ENCODE data around the gene COX17. TPM values are rescaled to one million over a fixed set of nuclear protein-coding genes. Genes with fewer than 3 reads are reported as not detected.

Gene COX17
- total RNA-seq, 1 donor from 2014 or later: 62.2 TPM

- H3K4me3 Mint-ChIP-seq: no peak overlapping the region
- H3K27ac Mint-ChIP-seq: no peak overlapping the region
- peaks cover 5% of the 10 kb centered on the region for H3K27me3 Mint-ChIP-seq (ENCODE audit: insufficient read depth)
- no peaks in the 10 kb centered on the region for H3K9me3 Mint-ChIP-seq
- no peaks in the 10 kb centered on the region for H3K36me3 Mint-ChIP-seq (ENCODE audit: low read depth)
- H3K4me1 Mint-ChIP-seq (ENCODE audit: low read depth): no peaks in the 10 kb centered on the region
- DNase-seq (ENCODE audit: low spot score): no peak
- intact Hi-C loops (cut with micrococcal nuclease): no loop called here
Observed at GRCh38 chr3:119620899-119621298, 56.3 kb downstream of the COX17 start.

Other genes starting within 250 kb of the COX17 start
- 51.3 and 56.9 TPM in 2 replicates for gene TMEM39A, start 213.8 kb downstream of the COX17 start, total RNA-seq
- gene POGLUT1, start 208.4 kb downstream of the COX17 start, total RNA-seq: 26.0 and 28.7 TPM in 2 replicates
- gene TIMMDC1, start 178.9 kb downstream of the COX17 start, total RNA-seq: 124 and 126 TPM in 2 replicates
- gene CD80, start 117.8 kb downstream of the COX17 start, total RNA-seq: 18.1 and 19.5 TPM in 2 replicates
- gene ADPRH, start 97.9 kb downstream of the COX17 start, total RNA-seq: 3.8 and 4.6 TPM in 2 replicates
- 0.22 and 0.29 TPM in 2 replicates for gene PLA1A, start 79.5 kb downstream of the COX17 start, total RNA-seq
- gene POPDC2, start 16.8 kb downstream of the COX17 start, total RNA-seq: 1.0 and 1.2 TPM in 2 replicates
- gene CFAP91, start 25.6 kb upstream of the COX17 start, total RNA-seq: 0.24 TPM in 1 of 2 replicates, not detected in the other
- 0.13 TPM in 1 of 2 replicates, not detected in the other for gene NR1I2, start 104.7 kb upstream of the COX17 start, total RNA-seq

Measured in activated T-helper 1 cell treated with anti-CD3 and anti-CD28 coated beads, Interleukin-12 subunit alpha, Interleukin-12 subunit beta, Interleukin-2, Interleukin-4 antibody, amounts not matched to agents 30 ng/mL and 10 ng/mL and 1 ng/mL, durations not matched to agents 14 hours and 24 hours and 36 hours (primary cell).